K562 treated with DMSO at 1 percent for 12 hours (cell line): ENCODE data around the gene TRIM43B. TPM values are rescaled to one million over a fixed set of nuclear protein-coding genes. Genes with fewer than 3 reads are reported as not detected.

Experiments used
- total RNA-seq: library from RNA; unstranded; fragments of 300-600 nt; gene quantifications from 2 replicates; pipeline ENCODE4 v1.2.3, GENCODE V29; 2022; ENCODE audit not compliant: insufficient read depth

The TRIM43B gene
- not detected in 2 replicates for total RNA-seq

DNA sequence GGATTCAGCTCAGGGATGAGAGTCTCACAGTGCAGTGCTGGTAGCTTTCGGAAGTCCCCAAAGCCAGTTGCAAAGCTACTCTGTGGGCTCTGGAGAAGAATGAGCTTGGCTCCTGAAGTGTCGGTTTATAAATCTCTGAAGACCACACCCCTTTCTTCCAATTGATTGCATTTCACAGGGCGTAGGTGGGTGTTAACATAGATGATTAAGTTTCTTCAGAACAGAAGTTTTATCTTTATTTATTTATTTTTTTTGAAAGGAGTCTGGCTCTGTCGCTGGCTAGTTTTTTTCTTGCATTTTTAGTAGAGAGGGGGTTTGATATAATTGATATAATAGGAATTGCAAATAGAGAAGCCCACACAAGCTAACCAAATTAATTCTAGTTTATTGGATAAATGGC is at the start of gene TRIM43B:
Gene TRIM43B (minus strand): TSS at position 101 of the 400 bp plus-strand sequence. CDS start 2,040 bp downstream, outside the sequence.

Other genes starting within 250 kb of the TRIM43B start
- not detected in 2 replicates for gene PROM2, start 210.3 kb downstream of the TRIM43B start, total RNA-seq
- not detected in 2 replicates for gene KCNIP3, start 187.4 kb downstream of the TRIM43B start, total RNA-seq
- 26.3 and 36.5 TPM in 2 replicates for gene FAHD2A, start 82.0 kb downstream of the TRIM43B start, total RNA-seq
- not detected in 2 replicates for gene TRIM43, start 107.2 kb upstream of the TRIM43B start, total RNA-seq